Measurements from ENCODE around the gene ACOX2.

GRCh38 chr3:58584690-58585004, 47.7 kb upstream of the ACOX2 start:
- TF ChIP-seq CTCF (IDR thresholded peaks at IDR 0.05) = no peak
- TF ChIP-seq POLR2A (IDR thresholded peaks at IDR 0.05) = no peak
- TF ChIP-seq EP300 (IDR thresholded peaks at IDR 0.05) = no peak

All from gastroesophageal sphincter (tissue), 3 donors.